Left ventricle myocardium inferior (tissue), 1 donor: Measurements from ENCODE around the gene DNAJB7. TPM values are rescaled to one million over a fixed set of nuclear protein-coding genes. Genes with fewer than 3 reads are reported as not detected.
"Not testable (repeated sequence)": the region's sequence is repeated elsewhere in the genome, so short reads cannot be mapped to it uniquely, and the experiment has no call there.

Experiments
- DNase-seq: peaks from one replicate; pipeline ENCODE4 v3.0.0-alpha.2; 2020
- H3K27ac ChIP-seq: fragments of 200-600 bp; replicated peaks from 2 replicates; pipeline ENCODE4 v1.8.0; 2021
- H3K27me3 ChIP-seq: fragments of 200-600 bp; 2 replicates; pipeline ENCODE4 v1.8.0; 2021; ENCODE audit warnings: low read depth
- H3K36me3 ChIP-seq: fragments of 200-600 bp; 2 replicates; pipeline ENCODE4 v1.8.0; 2021
- H3K4me1 ChIP-seq: fragments of 200-600 bp; 2 replicates; pipeline ENCODE4 v1.8.0; 2021
- H3K4me3 ChIP-seq: fragments of 200-600 bp; 2 replicates; pipeline ENCODE4 v1.8.0; 2021; ENCODE audit warnings: mild to moderate bottlenecking, moderate library complexity
- H3K9me3 ChIP-seq: fragments of 200-600 bp; replicated peaks from 2 replicates; pipeline ENCODE4 v1.8.0; 2021
- intact Hi-C: fragments of 100-400 bp; cut with micrococcal nuclease; formaldehyde crosslinking; loops from one replicate; pipeline ENCODE4 v1.11.0; 2022
- total RNA-seq: library from RNA; stranded (reverse); fragmentation: NEBNext Ultra II Directional; extraction: Animal tissue kit (Norgen Biotek cat#: 25700); gene quantifications from one replicate; pipeline ENCODE4 v1.2.1, GENCODE V29; 2021
- TF ChIP-seq, protein P1 (sequence below): fragments of 200-600 bp; IDR thresholded peaks from 2 replicates; pipeline ENCODE4 v1.8.0; 2021; ENCODE audit warnings: antibody characterized with exemption, mild to moderate bottlenecking, borderline replicate concordance
- donor health status: DM: no; HTN: yes; CAD: no; lungs with severe emphysema.

The DNAJB7 gene
- total RNA-seq, 1 donor from 2014 or later, result not detected

DNA sequence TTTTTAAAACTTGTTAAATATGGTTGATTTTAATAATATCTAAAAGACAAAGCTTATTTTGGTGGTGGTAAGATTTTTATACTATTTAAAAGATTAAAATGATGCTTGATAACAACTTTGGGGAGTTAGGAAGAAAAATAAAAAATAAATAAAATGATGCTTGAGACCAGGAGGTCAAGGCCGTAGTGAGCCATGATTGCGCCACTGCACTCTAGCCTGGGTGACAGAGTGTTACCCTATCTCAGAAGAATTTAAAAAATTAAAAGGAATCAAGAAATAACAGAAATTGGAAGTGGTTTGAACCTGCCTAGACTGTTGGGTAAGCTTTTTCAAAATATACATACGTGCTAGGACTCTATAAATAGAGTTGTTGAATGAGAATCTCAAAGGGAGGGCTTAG is 12.1 kb upstream of the DNAJB7 start:
- intact Hi-C loops, result no loop called here
- Histone ChIP-seq H3K4me3 (no peak overlapping the region), H3K36me3 (peaks cover 50% of the 10 kb centered on the region), H3K27me3 (no peaks in the 10 kb centered on the region), H3K27ac (no peak overlapping the region), H3K9me3 (no peaks in the 10 kb centered on the region), H3K4me1 (no peaks in the 10 kb centered on the region)
- DNase-seq, result no peak
- TF ChIP-seq, protein P1, sequence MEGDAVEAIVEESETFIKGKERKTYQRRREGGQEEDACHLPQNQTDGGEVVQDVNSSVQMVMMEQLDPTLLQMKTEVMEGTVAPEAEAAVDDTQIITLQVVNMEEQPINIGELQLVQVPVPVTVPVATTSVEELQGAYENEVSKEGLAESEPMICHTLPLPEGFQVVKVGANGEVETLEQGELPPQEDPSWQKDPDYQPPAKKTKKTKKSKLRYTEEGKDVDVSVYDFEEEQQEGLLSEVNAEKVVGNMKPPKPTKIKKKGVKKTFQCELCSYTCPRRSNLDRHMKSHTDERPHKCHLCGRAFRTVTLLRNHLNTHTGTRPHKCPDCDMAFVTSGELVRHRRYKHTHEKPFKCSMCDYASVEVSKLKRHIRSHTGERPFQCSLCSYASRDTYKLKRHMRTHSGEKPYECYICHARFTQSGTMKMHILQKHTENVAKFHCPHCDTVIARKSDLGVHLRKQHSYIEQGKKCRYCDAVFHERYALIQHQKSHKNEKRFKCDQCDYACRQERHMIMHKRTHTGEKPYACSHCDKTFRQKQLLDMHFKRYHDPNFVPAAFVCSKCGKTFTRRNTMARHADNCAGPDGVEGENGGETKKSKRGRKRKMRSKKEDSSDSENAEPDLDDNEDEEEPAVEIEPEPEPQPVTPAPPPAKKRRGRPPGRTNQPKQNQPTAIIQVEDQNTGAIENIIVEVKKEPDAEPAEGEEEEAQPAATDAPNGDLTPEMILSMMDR, result no peak

DNA sequence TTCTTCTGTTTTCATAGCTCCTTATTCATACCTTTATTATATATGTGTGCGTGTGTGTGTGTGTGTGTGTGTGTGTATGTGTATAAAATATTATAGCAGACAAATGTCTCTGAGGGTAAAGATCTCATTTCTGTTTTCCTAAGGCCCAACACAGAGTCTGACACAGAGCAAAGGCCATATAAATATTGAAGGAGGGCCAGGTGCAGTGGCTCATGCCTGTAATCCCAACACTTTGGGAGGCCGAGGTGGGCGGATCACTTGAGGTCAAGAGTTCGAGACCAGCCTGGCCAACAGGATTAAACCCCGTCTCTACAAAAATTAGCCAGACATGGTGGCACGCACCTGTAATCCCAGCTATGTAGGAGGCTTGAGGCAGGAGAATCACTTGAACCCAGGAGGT is 6.5 kb upstream of the DNAJB7 start:
- Histone ChIP-seq H3K4me1 (peaks cover 11% of the 10 kb centered on the region), H3K36me3 (peaks cover 28% of the 10 kb centered on the region)
- H3K27me3 ChIP-seq, H3K27ac ChIP-seq, intact Hi-C loops, H3K4me3 ChIP-seq, DNase-seq, H3K9me3 ChIP-seq: not testable (repeated sequence)

DNA sequence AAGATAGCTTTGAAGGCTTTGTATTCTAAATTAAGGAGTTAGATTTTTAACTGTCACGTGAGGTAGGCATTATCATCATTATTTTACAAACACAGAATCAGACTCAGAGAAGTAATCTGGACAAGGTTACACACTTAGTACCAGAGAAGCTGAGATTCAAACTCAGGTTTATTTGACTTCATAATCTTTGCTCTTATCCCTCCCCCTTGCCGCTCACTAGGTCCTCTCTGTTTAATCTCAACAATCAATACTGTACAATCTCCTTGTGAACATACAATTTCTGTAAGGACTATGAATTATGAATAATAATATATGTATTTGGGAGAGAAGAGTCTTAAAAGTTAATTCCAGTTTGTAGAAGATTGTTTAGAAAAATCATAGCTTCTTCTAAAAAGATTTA is 5.2 kb upstream of the DNAJB7 start:
- peaks cover 23% of the 10 kb centered on the region for H3K36me3 ChIP-seq
- intact Hi-C loops, result no loop called here
- no peak overlapping the region for H3K27ac ChIP-seq
- H3K4me3 ChIP-seq, result no peak overlapping the region
- no peaks in the 10 kb centered on the region for H3K27me3 ChIP-seq
- peaks cover 11% of the 10 kb centered on the region for H3K4me1 ChIP-seq
- TF ChIP-seq, protein P1, result no peak
- no peaks in the 10 kb centered on the region for H3K9me3 ChIP-seq
- DNase-seq, result no peak

DNA sequence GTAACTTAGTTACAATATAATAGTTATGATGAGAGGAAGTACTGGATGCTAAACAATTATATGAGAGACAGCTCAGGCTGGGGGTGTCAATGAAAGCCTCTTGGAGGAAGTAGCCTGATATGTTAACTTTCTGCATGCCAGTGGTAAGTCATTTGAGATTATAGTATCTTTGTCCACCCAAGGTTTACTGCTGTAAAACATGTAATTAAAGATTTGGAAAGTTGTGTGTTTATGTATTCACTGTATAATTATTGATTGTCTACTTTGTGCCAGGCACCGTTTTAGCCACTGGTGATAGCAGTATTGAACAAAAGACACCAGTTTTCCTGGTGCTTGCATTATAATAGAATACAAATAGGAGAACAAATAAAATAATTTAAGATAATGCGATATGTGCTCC is 624 bp upstream of the DNAJB7 start:
- no peaks in the 10 kb centered on the region for H3K9me3 ChIP-seq
- no peak for DNase-seq
- TF ChIP-seq, protein P1, result no peak
- H3K4me3 ChIP-seq, result no peak overlapping the region
- no peaks in the 10 kb centered on the region for H3K27me3 ChIP-seq
- H3K4me1 ChIP-seq, result peaks cover 28% of the 10 kb centered on the region
- no peak overlapping the region for H3K27ac ChIP-seq
- intact Hi-C loops, result no loop called here
- H3K36me3 ChIP-seq, result peaks cover 15% of the 10 kb centered on the region

DNA sequence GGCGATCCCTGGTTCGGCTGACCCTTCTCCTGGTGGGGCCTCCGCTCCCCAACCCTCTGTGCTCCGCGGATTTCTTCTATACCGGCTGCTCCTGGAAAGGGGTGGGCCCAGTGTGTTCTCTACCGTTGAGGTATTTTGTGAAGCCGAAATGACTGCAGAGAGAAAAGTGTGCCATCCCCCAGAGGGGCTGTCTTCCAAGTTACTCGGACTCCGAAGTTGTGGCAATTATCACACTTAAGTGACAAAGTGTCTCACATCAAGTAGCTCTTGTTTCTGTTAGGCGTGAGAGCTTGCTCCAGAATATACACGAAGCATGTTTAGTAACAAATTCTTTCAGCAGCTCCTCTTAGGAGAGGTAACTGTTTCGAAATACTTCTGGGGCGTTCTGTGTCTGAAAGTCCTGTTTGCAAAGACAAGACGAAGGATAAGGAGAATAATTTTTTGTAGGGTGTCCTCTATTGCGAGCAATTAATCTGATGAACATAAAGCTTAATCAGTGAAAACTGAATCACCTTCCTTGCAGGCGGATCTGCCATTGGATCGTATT is 4.5 kb downstream of the DNAJB7 start:
- Histone ChIP-seq H3K27ac (peak overlapping the region; percentile 99), H3K9me3 (no peaks in the 10 kb centered on the region), H3K4me1 (peaks cover 63% of the 10 kb centered on the region), H3K27me3 (no peaks in the 10 kb centered on the region), H3K4me3 (peak overlapping the region; percentile 84), H3K36me3 (peaks cover 15% of the 10 kb centered on the region)
- TF ChIP-seq, protein P1, result no peak
- DNase-seq, result no peak
- intact Hi-C loops, result no loop called here

DNA sequence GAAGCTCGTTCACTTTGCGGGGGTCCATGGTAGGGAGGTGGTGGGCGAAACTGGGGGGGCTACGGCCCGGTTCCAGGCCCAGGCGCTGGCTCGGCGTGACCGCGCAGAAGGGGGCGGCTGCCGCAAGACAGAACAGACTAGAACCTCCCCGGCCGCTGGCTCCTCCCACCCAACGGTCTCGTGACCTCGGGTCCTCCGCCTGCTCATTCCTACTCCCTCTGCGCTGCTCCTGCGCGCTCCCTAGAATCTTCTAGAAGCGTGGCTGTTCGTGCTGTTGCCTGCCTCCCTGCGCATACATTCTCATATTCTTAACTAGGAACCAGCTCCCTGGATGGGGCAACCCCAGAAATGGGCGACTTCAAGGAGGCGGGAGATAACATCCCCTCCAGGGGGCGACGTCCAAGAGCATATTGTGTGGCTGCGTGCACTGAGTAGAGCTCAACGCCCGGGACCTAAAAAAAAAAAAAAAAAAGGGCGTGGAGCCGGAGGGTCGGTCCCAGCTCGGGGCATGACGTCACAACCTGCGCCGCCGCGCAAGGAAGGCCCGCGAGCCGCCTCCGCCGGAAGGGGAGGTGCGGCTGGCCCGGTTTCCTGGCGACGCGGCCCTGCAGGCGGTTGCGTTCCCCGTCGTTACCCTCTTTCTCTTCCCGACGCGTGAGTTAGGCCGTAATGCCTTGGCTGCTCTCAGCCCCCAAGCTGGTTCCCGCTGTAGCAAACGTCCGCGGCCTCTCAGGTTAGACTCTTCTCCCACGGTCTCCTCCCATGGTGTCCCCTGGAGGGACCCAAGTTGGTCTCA is 5.2 kb downstream of the DNAJB7 start, which contains the start of the genes ST13 and XPNPEP3:
TSS of gene ST13 (minus strand) at position 127 of the 796 bp plus-strand sequence. CDS start at position 28, 99 bp downstream.
TSS of gene XPNPEP3 (plus strand) at position 636 of the 796 bp plus-strand sequence. CDS start at position 670, 34 bp downstream.
- peak within 1 kb of the TSS; percentile 99 for H3K27ac ChIP-seq
- peaks cover 70% of the 10 kb centered on the region for H3K4me1 ChIP-seq
- peaks cover 10% of the 10 kb centered on the region for H3K36me3 ChIP-seq
- no peaks in the 10 kb centered on the region for H3K27me3 ChIP-seq
- TF ChIP-seq, protein P1, result peak; percentile 31
- H3K9me3 ChIP-seq, result no peaks in the 10 kb centered on the region
- intact Hi-C loops, result no loop called here
- peak; percentile 98 for DNase-seq
- peak within 1 kb of the TSS; percentile 84 for H3K4me3 ChIP-seq
